GM12878 (cell line): ENCODE data around the gene IFNK. TPM values are rescaled to one million over a fixed set of nuclear protein-coding genes. Genes with fewer than 3 reads are reported as not detected.

Source experiments
- ATAC-seq: fragments of 200-7000 bp; cut with Tn5 transposase; 3 replicates; pipeline ENCODE4 v1.9.1; 2020; ENCODE audit warnings: mild to moderate bottlenecking, moderate library complexity
- BruUV-seq: library from RNA; stranded (reverse); fragments of 400-500 nt; replicated peaks from 2 replicates; lab custom pipeline; 2021; lab: Mats Ljungman, UMichigan
- CTCF ChIA-PET: fragments of 300-600 bp; sonication (Branson Sonifier 250); formaldehyde crosslinking; extraction: SDS; loops from one replicate; lab custom pipeline; 2021; ENCODE audit warnings: inconsistent platforms; lab: Yijun Ruan, JAX
- POLR2A ChIA-PET: fragments of 350-600 bp; formaldehyde crosslinking; extraction: SDS; loops from one replicate; lab custom pipeline; 2021; ENCODE audit warnings: inconsistent platforms; lab: Charles Lee
- RAD21 ChIA-PET: fragments of 300-600 bp; sonication (Branson Sonifier 250); formaldehyde crosslinking; loops from one replicate; lab custom pipeline; 2023; ENCODE audit warnings: antibody characterized with exemption; ENCODE audit not compliant: unreplicated experiment; lab: Charles Lee
- SMC1A ChIA-PET: fragments of 300-600 bp; sonication (Branson Sonifier 250); formaldehyde crosslinking; loops from one replicate; lab custom pipeline; 2023; ENCODE audit not compliant: unreplicated experiment, uncharacterized antibody; lab: Charles Lee
- DNase-seq: peaks from one replicate; pipeline ENCODE4 v3.0.0-alpha.2; 2011; ENCODE audit warnings: low read depth, low spot score
- FAIRE-seq: peaks from 3 replicates; lab custom pipeline; 2011; peaks lifted over from hg19 to GRCh38; lab: Jason Lieb, UNC
- H2AFZ ChIP-seq: 2 replicates; pipeline ENCODE4 v1.6.0; 2011; ENCODE audit warnings: low read depth, low read length, control low read depth; ENCODE audit not compliant: control insufficient read depth
- H3K27ac ChIP-seq: 2 replicates; pipeline ENCODE4 v1.5.1; 2011; ENCODE audit warnings: control low read depth; ENCODE audit not compliant: control insufficient read depth, insufficient read depth
- H3K27me3 ChIP-seq, 2 experiments: replicated peaks in 1 of 2; 2 replicates each; pipeline versions ENCODE4 v1.6.0 to v1.6.1; 2011; ENCODE audit warnings: low read length in 1 of 2; ENCODE audit not compliant: control insufficient read depth in 2 of 2, insufficient read depth in 2 of 2
- H3K36me3 ChIP-seq, 2 experiments: 2 replicates each; pipeline ENCODE4 v1.5.1; 2011; ENCODE audit warnings: low read length in 1 of 2; ENCODE audit not compliant: control insufficient read depth in 2 of 2, insufficient read depth in 2 of 2
- H3K4me1 ChIP-seq: 2 replicates; pipeline ENCODE4 v1.6.1; 2011; ENCODE audit warnings: mild to moderate bottlenecking, low read length, moderate library complexity, mixed read lengths; ENCODE audit not compliant: control insufficient read depth, insufficient read depth
- H3K4me2 ChIP-seq: 2 replicates; pipeline ENCODE4 v1.6.0; 2011; ENCODE audit warnings: control low read depth; ENCODE audit not compliant: control insufficient read depth, insufficient read depth
- H3K4me3 ChIP-seq: fragments of 200-600 bp; sonication (generic); 2 replicates; pipeline ENCODE4 v1.5.1; 2016
- H3K79me2 ChIP-seq: 2 replicates; pipeline ENCODE4 v1.6.0; 2011; ENCODE audit warnings: low read length; ENCODE audit not compliant: control insufficient read depth, insufficient read depth
- H3K9ac ChIP-seq: 2 replicates; pipeline ENCODE4 v1.8.0; 2011; ENCODE audit warnings: low read length, control low read depth, mixed read lengths; ENCODE audit not compliant: control insufficient read depth, insufficient read depth
- H3K9me3 ChIP-seq: replicated peaks from 3 replicates; pipeline ENCODE4 v1.5.1; 2011; ENCODE audit warnings: mild to moderate bottlenecking, low read length; ENCODE audit not compliant: control insufficient read depth, insufficient read depth
- H4K20me1 ChIP-seq: 2 replicates; pipeline ENCODE4 v1.6.0; 2011; ENCODE audit not compliant: control insufficient read depth, insufficient read depth
- BCLAF1 ChIP-seq: fragments of 450-650 bp; IDR thresholded peaks from 2 replicates; pipeline ENCODE4 v1.6.1; 2017; ENCODE audit warnings: antibody characterized with exemption, mild to moderate bottlenecking, moderate library complexity
- ETV6 ChIP-seq, 2 experiments: fragments of 450-650 bp in 1 of 2; IDR thresholded peaks in 1 of 2; conservative IDR thresholded peaks in 1 of 2; 2 replicates each; pipeline ENCODE4 v1.6.1; 2014; ENCODE audit warnings: antibody characterized with exemption in 1 of 2, borderline replicate concordance in 1 of 2, low read depth in 1 of 2, mild to moderate bottlenecking in 1 of 2, moderate library complexity in 1 of 2
- HDAC6 ChIP-seq: fragments of 200-600 bp; sonication (generic); IDR thresholded peaks from one replicate; pipeline ENCODE4 v1.8.0; 2017; ENCODE audit warnings: antibody characterized with exemption; ENCODE audit not compliant: unreplicated experiment
- HDGF ChIP-seq: fragments of 450-650 bp; IDR thresholded peaks from 2 replicates; pipeline ENCODE4 v1.6.1; 2016; ENCODE audit warnings: antibody characterized with exemption
- WGBS: methylation state at CpG from one replicate; pipeline ENCODE4 v1.1.6; 2016; ENCODE audit warnings: low lambda C conversion rate; ENCODE audit not compliant: insufficient replicate concordance, insufficient coverage; ENCODE audit errors: missing lambda C conversion rate; 5-methylcytosine and 5-hydroxymethylcytosine counted together
- in situ Hi-C: fragments of 300-500 bp; cut with MboI; formaldehyde crosslinking; loops from 9 replicates; pipeline ENCODE4 v1.14.3; 2018; ENCODE audit warnings: mixed read lengths
- intact Hi-C: fragments of 100-400 bp; cut with micrococcal nuclease; formaldehyde crosslinking; loops from one replicate; pipeline ENCODE4 v1.14.2; 2022; ENCODE audit not compliant: unreplicated experiment
- polyA plus RNA-seq, 11 experiments: library from polyadenylated mRNA; depleted of rRNA in 4 of 11; unstranded in 6 of 11; stranded (reverse) in 5 of 11; fragments of >200 nt; fragmentation: Nextera tagmentation in 4 of 11; fragmentation: Illumina TruSeq in 1 of 11; extraction: Ambion mirVana in 4 of 11; extraction: Trizol in 1 of 11; gene quantifications; 1 replicate in 1 of 11; 2 replicates in 10 of 11; pipeline versions ENCODE4 v1.2.1 to v1.2.3, GENCODE V29; 2011 to 2016; ENCODE audit warnings: inconsistent platforms in 2 of 11, missing spikeins in 2 of 11, low read depth in 1 of 11
- total RNA-seq, 4 experiments: library from RNA; depleted of rRNA in 3 of 4; stranded (reverse); fragments of >200 nt in 3 of 4; fragmentation: Illumina TruSeq in 1 of 4; extraction: Trizol in 1 of 4; gene quantifications; 2 replicates each; pipeline versions ENCODE4 v1.2.1 to v1.2.3, GENCODE V29; 2013 to 2021
- TF ChIP-seq, protein P1 (sequence below), 3 experiments: IDR thresholded peaks in 2 of 3; conservative IDR thresholded peaks in 1 of 3; 2 replicates each; pipeline ENCODE4 v1.5.1; 2011; ENCODE audit warnings: low read depth in 3 of 3, low read length in 3 of 3, mild to moderate bottlenecking in 3 of 3, control low read depth in 2 of 3, moderate library complexity in 2 of 3, inconsistent platforms in 1 of 3, mixed read lengths in 1 of 3; ENCODE audit not compliant: control insufficient read depth in 2 of 3, insufficient read depth in 1 of 3; ENCODE audit errors: extremely low read depth in 1 of 3

Gene IFNK
- total and polyA plus RNA-seq, 10 of the 15 experiments (the other 5 are each of a cell fraction or from before 2014, with no cell fraction given) = 0.06 TPM; not detected in 9

GRCh38 chr9:27520986-27521385 is 3.1 kb upstream of the IFNK start:
- ChIA-PET SMC1A (no interaction called here), POLR2A (no interaction called here), CTCF (no interaction called here), RAD21 (no interaction called here)
- Histone ChIP-seq H3K4me3 (no peak overlapping the region), H3K9ac (no peak overlapping the region), H3K4me2 (no peak overlapping the region), H3K9me3 (no peaks in the 10 kb centered on the region), H3K27me3 (no peaks in the 10 kb centered on the region), H3K27ac (no peak overlapping the region), H2AFZ (no peak overlapping the region), H3K79me2 (no peaks in the 10 kb centered on the region), H4K20me1 (no peaks in the 10 kb centered on the region), H3K4me1 (no peaks in the 10 kb centered on the region), H3K36me3 (no peaks in the 10 kb centered on the region)
- FAIRE-seq (no peak), ATAC-seq (no peak), DNase-seq (no peak)
- intact Hi-C loops = no loop called here
- in situ Hi-C loops = no loop called here
- WGBS = 58% methylated on average over 4 of the region's 4 CpGs
- TF ChIP-seq HDAC6 = no peak
- TF ChIP-seq ETV6 (conservative IDR thresholded peaks at IDR 0.05 in 1 of 2, IDR thresholded peaks at IDR 0.05 in 1 of 2; ENCODE audit: borderline replicate concordance in 1 of 2, low read depth in 1 of 2) = no peak
- BruUV-seq = no TSS peak

DNA sequence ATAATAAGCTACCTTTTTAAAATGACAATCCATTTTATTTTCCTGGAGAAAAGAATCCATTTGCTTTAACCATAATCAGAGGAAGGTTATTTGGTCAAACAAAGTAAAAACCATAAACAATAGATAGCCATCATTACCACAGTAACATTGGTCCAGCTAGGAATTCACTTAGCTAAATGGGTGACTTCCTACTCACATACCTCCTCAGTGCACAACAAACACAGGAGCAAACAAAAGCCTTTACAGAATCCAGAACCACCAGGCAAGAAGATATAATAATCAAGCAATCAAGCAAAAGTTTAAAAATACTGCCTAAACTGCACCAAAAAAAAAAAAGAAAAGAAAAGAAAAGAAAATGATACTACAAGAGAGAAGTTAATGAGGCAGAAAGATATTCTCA is 949 bp upstream of the IFNK start:
- H3K36me3 ChIP-seq = no peaks in the 10 kb centered on the region
- H3K9ac ChIP-seq = no peak overlapping the region
- intact Hi-C loops = no loop called here
- H3K27me3 ChIP-seq = no peaks in the 10 kb centered on the region
- H2AFZ ChIP-seq = no peak overlapping the region
- DNase-seq (no peak), FAIRE-seq (no peak)
- no peak overlapping the region for H3K4me3 ChIP-seq
- H4K20me1 ChIP-seq = no peaks in the 10 kb centered on the region
- ChIA-PET SMC1A (interaction anchor here (0.8 to 6.3 kb wide), 7 partner anchors 11 to 190 kb away, joined by 3 to 30 read pairs (median 4); no protein-coding TSS in a partner anchor), CTCF (interaction anchor here (1.3 to 5.3 kb wide), 3 partner anchors 10 to 190 kb away, joined by 3 to 29 read pairs (median 4); no protein-coding TSS in a partner anchor)
- no peaks in the 10 kb centered on the region for H3K9me3 ChIP-seq
- TF ChIP-seq BCLAF1 (no peak), HDGF (no peak)
- TF ChIP-seq, protein P1, sequence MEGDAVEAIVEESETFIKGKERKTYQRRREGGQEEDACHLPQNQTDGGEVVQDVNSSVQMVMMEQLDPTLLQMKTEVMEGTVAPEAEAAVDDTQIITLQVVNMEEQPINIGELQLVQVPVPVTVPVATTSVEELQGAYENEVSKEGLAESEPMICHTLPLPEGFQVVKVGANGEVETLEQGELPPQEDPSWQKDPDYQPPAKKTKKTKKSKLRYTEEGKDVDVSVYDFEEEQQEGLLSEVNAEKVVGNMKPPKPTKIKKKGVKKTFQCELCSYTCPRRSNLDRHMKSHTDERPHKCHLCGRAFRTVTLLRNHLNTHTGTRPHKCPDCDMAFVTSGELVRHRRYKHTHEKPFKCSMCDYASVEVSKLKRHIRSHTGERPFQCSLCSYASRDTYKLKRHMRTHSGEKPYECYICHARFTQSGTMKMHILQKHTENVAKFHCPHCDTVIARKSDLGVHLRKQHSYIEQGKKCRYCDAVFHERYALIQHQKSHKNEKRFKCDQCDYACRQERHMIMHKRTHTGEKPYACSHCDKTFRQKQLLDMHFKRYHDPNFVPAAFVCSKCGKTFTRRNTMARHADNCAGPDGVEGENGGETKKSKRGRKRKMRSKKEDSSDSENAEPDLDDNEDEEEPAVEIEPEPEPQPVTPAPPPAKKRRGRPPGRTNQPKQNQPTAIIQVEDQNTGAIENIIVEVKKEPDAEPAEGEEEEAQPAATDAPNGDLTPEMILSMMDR (IDR thresholded peaks at IDR 0.05 in 2 of 3, conservative IDR thresholded peaks at IDR 0.05 in 1 of 3; ENCODE audit: control insufficient read depth in 2 of 3, extremely low read depth in 1 of 3, insufficient read depth in 1 of 3, low read depth in 3 of 3, low read length in 3 of 3) = no peak
- TF ChIP-seq, all 136 proteins: peak for 0
- ChIA-PET RAD21 (interaction anchor here (1.0 to 1.5 kb wide), 3 partner anchors 78 to 190 kb away, joined by 3 to 6 read pairs (median 3); no protein-coding TSS in a partner anchor), POLR2A (interaction anchor here (0.5 to 0.8 kb wide), 2 partner anchors 17 to 451 kb away, joined by 4 read pairs; no protein-coding TSS in a partner anchor)
- H3K4me2 ChIP-seq = no peak overlapping the region
- no peaks in the 10 kb centered on the region; the same call in 1 of the 2 replicates for H3K4me1 ChIP-seq
- no peak overlapping the region for H3K27ac ChIP-seq
- no peaks in the 10 kb centered on the region for H3K79me2 ChIP-seq
- in situ Hi-C loops = no loop called here
- ATAC-seq = no peak
- BruUV-seq = no TSS peak
